ENCODE measurements around the gene MISFA. TPM values are rescaled to one million over a fixed set of nuclear protein-coding genes. Genes with fewer than 3 reads are reported as not detected.
"Not testable (repeated sequence)": the region's sequence is repeated elsewhere in the genome, so short reads cannot be mapped to it uniquely, and the experiment has no call there.

MISFA gene
- 18.2 TPM for polyA plus RNA-seq (ENCODE audit: insufficient read length)
- long read RNA-seq, donor 1, partial matches to known transcripts, result 23 of 24 reads
- long read RNA-seq, donor 1, other reads (novel, unspliced or antisense), result 0 of 24 reads
- long read RNA-seq, donor 2, partial matches to known transcripts, result 0 of 7 reads
- long read RNA-seq, donor 2, other reads (novel, unspliced or antisense), result 6 of 7 reads
- long read RNA-seq, donor 3, partial matches to known transcripts, result 10 of 17 reads
- long read RNA-seq, donor 3, other reads (novel, unspliced or antisense), result 7 of 17 reads
- long read RNA-seq, donor 4, result 0 reads
- long read RNA-seq, donor 5, partial matches to known transcripts, result 0 of 7 reads
- long read RNA-seq, donor 5, other reads (novel, unspliced or antisense), result 7 of 7 reads
- long read RNA-seq, donor 6, partial matches to known transcripts, result 0 of 7 reads
- long read RNA-seq, donor 6, other reads (novel, unspliced or antisense), result 5 of 7 reads
- long read RNA-seq, donor 7, partial matches to known transcripts, result 0 of 8 reads
- long read RNA-seq, donor 7, other reads (novel, unspliced or antisense), result 7 of 8 reads
- long read RNA-seq, donor 8, partial matches to known transcripts, result 0 of 2 reads
- long read RNA-seq, donor 8, other reads (novel, unspliced or antisense), result 0 of 2 reads

- DNase-seq, result no peak
These were observed at the start of gene MISFA for GRCh38 chr11:18599739-18600230. Gene MISFA, plus strand, starts transcription at chr11:18599789. Its CDS starts 140 bp downstream, at chr11:18599929.

GRCh38 chr11:18563090-18563730, 36.4 kb upstream of the MISFA start:
- no peak for DNase-seq

DNA sequence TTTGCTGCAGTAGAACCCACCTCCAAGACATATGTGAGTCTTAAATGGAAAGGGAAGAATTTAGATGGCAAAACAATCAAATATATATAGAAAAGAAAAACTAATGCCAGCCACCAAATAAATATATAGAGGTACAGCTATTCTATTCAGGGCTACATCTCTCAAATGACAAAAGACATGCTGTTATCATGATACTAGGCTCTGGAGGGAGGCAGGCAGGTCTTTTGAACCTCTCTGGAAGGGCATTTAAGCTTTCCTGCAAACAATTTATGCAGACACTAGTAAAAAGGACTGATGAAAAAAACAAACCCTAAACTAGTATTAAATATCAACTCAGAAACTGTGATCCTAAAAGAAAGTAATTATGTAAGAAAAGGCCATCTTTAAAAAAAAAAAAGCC, 35.4 kb upstream of the MISFA start:
- DNase-seq, result no peak

GRCh38 chr11:18566406-18566805, 33.2 kb upstream of the MISFA start:
- DNase-seq, result no peak

GRCh38 chr11:18567081-18567480, 32.5 kb upstream of the MISFA start:
- no peak for DNase-seq

GRCh38 chr11:18575361-18575760, 24.2 kb upstream of the MISFA start:
- DNase-seq, result no peak

- no peak for DNase-seq
These were observed 20.5 kb upstream of the MISFA start for GRCh38 chr11:18578975-18579598.

GRCh38 chr11:18580113-18580766, 19.3 kb upstream of the MISFA start:
- no peak for DNase-seq

- no peak for DNase-seq
These were observed 17.8 kb upstream of the MISFA start for GRCh38 chr11:18581825-18582224.

DNA sequence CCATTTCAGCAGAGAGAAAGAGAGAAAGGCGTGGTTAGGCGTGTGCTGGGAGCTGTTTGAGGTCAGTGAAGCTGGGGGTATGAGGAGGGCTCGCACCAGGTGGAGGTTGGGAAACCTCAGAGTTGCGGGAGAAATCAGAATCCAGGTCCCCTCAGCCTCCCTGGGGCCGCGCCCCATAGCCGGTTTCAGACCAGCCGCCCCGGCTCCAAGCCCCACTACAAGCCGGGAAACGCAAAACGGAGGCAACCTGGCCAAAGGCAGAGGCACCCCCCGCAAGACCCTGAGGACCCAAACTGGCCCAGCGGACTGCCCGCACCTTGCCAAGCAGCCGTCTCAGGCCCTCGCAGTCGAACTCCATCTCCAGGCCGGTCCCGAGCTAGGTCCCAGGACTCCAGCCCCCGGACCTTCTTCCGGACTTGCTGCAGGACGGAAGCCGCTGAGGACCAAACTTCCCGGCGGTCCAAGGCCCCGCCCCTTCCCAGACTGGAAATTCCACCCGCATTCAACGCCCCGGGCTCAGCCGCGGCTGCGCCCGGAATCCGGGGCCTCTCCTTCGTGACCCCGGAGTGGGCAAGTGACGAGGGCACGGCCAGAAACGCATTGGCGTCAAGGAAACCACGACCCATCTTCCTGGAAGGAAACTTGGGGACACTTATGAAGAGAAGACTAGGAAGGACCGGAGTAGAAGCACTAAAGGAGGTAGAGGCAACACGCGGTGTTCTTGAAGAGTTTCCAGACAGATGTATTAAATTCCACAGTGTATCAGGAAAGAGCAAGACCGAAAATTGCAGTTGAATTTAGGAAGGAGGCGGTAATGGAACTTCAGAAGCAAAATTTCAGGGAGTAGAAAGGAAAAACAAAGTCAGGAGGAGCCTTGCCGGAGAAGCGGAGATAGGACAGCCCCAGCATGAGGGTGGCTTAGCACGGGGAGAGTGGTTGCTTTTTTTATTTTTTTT, 11.0 kb upstream of the MISFA start, which contains the start of gene UEVLD:
Gene UEVLD (minus strand): TSS at position 438 of the 956 bp plus-strand sequence. CDS start 80 bp downstream, at position 358.
- peak; percentile 91 for DNase-seq

DNA sequence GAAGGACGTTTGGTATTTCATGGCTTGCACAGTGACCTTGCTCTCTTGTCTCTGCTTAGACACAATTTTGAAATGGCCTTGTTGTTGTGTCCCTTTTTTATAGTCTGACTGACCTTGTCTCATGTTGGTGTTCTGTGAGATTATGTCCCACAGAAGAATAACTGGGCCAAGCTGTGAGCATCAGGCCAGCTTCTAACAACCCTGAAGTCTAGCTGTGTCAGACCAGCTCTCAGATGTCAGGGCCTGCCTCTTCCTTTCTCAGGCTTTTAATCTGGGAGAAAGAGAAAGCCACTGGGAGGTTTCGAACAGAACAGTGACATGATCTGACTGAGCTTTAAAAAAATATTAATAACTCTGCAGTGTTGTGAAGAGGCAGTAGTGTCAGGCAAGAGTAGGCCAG, 9.0 kb upstream of the MISFA start:
- DNase-seq, result no peak

DNA sequence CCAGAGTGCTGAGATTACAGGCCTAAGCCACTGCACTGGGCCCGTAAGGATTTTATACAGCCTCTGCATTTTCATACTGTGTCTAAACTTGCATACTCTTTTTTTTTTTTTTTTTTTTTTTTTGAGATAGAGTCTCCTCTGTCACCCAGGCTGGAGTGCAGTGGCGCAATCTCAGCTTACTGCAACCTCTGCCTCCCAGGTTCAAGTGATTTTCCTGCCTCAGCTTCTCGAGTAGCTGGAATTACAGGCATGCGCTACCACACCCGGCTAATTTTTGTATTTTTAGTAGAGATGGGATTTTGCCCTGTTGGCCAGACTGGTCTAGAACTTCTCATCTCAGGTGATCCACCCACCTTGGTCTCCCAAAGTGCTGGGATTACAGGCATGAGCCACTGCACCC, 5.5 kb upstream of the MISFA start:
- DNase-seq, result not testable (repeated sequence)

GRCh38 chr11:18594999-18595749, 4.4 kb upstream of the MISFA start:
- no peak for DNase-seq

DNA sequence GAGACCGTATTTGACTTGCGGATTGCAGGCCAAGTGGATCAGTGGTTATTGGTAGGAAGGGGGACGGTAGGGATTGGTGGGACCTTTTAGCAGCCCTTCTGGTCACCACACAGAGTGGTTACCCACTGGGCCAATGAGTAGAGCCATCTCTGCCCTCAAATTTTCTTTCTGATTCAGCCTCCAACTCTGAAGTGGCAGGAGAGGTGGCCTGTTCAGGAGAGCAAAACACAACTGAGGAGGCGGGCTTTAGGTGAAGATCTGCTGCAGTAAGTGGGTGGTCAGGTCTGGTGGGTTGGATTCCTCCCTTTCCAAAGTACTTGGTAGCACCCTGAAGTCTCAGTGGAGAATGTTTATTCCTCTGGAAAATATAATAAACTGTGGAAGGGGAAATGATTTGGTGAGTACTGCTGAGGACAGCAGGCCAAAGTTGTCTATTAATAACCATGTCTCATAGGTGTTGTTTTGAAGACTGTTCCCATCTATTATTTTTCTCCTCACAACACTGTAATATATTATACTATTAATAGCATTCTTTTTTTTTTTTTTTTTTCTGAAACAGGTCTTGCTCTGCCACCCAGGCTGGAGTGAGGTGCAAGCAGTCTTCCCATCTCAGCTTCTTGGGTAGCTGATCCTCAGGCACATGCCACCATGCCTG, 1.5 kb downstream of the MISFA start:
- DNase-seq, result no peak

DNA sequence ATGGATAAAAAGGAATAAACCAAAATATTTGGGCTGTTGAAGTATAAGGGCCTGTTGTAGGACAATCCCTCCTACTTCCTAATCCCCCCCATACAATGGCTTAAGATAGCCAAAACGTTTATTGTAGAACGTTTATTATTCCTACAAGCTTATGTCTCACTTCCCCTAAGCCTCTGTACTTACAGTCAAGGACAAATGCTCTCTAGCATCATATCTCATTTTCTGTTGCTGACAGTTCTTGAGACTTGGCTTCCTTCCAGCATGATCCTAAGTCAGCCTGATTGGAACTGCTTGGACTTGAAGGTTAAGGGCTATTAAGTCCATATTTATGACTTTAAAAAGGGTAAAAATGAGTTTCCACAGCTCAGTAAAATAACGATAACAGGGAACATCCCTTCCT, 8.8 kb downstream of the MISFA start:
- no peak for DNase-seq

DNA sequence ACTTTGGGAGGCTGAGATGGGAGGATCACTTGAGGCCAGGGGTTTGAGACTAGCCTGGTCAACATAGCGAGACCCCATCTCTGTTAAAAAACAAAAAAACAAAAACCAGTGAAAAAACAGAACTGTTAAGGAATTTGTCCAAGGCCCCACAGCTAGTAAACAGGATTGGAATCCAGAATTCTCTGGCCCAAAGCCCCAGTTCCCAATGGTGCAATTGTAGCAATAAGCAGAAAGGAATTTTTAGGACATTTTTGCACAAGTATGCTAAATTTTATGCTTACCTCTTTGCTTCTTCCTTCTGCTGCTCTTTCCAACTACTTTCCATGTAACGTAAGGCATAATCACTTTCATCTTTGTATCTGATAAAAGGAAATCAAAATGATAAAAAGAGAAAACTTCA, 11.6 kb downstream of the MISFA start:
- DNase-seq, result no peak

DNA sequence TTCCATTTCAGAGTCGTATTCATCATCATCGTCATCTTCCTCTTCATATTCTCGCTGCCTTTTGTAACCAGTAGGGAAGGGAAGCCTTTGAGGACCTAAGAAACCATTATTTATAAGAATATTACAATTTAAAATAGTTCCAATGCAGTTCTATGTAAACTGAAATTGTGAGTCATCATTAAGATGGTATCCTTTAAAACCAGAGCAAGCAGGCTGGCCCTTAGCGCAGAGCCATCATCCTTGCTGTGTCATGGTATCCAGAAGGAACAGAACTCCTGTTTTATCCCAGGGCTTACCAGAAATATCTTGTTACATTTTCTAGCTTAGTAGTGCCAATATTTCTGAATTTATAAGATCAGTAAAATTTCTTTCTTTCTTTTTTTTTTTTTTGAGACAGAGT, 12.8 kb downstream of the MISFA start:
- DNase-seq, result no peak

GRCh38 chr11:18614667-18615066, 15.1 kb downstream of the MISFA start:
- no peak for DNase-seq
